GM21360 (cell line): ENCODE measurements around the gene DLD.
A peak's percentile ranks its signal among the peaks of the same experiment; 100 is the strongest.
"Not testable (repeated sequence)": the region's sequence is repeated elsewhere in the genome, so short reads cannot be mapped to it uniquely, and the experiment has no call there.

Experiments used
- ATAC-seq: cut with Tn5 transposase; IDR thresholded peaks from one replicate; pipeline ENCODE4 v1.9.1; 2021; ENCODE audit warnings: mild to moderate bottlenecking, moderate library complexity; ENCODE audit not compliant: unreplicated experiment

DLD gene

DNA sequence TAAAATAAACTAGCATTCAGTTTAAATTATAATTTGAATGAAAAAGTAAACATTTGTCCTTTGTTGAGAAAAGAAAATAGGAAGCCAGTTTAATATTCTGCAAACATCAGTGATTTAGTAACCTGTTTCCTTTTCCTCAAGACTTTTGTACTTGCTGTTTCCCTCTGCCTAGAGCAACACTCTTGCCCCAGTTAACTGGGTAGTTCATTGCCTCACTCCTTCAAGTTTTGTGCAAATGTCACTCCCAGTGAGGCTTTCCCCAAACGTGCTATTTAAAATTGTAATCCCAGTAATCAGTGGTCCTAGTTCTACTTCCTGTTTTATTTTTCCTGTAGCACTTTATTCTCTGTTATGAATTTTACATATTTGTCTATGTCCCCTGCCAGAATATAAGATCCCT is 23.8 kb downstream of the DLD start:
- no peak for ATAC-seq

GRCh38 chr7:107915541-107915940 is 24.6 kb downstream of the DLD start:
- no peak for ATAC-seq

DNA sequence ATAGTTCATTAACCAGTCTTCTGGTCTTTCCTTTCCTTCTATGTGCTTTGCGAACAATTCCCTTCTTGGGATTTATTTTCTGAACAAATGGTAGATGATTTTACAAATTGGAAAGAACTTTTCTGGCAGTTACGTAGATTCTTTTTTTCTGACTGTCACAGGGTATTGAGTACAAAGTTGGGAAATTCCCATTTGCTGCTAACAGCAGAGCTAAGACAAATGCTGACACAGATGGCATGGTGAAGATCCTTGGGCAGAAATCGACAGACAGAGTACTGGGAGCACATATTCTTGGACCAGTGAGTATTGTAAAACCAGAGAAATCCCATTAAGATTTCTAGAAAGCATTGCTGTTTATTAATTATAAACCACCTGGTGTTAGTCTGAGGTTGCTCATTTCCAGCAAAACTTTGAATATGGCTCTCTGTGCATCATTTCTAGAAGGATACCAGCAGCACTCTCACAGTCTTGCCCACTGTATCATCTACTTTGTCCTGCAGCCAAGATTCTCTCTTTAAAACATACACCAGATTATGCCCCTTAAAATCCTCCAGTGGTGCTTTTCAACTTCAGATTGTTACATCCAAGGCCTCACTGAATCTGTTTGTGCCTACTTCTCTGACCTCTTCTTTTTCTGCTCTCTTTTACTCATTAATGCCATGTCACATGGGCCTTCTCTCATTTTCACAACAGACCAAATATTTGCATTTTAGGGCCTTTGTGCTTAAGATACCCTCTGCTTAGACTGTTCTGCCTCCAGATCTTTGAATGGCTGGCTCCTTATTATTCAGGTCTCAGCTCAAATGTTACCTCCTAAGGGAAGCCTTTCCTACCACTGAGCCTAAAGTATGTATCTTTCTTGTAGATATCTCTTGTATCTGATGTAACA is 27.0 kb downstream of the DLD start:
- peak; percentile 67 for ATAC-seq

DNA sequence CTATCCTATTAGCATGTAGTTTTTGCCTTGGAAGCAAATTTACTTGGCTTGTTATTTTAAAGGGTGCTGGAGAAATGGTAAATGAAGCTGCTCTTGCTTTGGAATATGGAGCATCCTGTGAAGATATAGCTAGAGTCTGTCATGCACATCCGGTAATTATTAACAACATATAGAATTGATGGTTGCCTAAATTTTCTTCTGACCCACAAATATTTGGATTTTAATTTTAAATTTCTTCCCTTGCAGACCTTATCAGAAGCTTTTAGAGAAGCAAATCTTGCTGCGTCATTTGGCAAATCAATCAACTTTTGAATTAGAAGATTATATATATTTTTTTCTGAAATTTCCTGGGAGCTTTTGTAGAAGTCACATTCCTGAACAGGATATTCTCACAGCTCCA is 28.0 kb downstream of the DLD start:
- no peak for ATAC-seq

GRCh38 chr7:107920048-107920772 is 29.2 kb downstream of the DLD start:
- no peak for ATAC-seq

DNA sequence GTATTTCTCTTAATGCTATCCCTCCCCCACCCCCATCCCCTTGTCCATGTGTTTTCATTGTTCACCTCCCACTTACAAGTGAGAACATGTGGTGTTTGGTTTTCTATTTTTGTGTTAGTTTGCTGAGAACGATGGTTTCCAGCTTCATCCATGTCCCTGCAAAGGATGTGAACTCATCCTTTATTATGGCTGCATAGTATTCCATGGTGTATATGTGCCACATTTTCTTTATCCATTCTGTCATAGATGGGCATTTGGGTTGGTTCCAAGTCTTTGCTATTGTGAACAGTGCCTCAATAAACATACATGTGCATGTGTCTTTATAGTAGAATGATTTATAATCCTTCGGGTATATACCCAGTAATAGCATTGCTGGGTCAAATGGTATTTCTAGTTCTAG is 30.8 kb downstream of the DLD start:
- ATAC-seq = not testable (repeated sequence)

DNA sequence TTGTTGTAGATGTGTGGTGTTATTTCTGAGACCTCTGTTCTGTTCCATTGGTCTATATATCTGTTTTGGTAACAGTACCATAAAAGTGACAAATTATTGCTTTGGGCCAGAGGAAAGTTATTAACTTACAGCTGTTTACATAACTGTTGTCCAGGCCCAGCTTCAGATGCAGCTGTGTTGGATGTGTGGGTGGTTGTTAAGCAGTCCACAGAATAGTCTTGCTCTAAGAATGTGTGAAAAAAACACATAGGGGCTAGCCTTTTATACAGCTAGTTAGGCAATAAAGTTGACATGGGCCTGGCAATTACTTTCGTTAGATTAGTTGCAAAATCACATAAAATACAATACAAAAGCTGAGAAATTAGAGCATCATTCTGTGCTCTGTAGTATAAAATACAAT is 31.9 kb downstream of the DLD start:
- no peak for ATAC-seq

DNA sequence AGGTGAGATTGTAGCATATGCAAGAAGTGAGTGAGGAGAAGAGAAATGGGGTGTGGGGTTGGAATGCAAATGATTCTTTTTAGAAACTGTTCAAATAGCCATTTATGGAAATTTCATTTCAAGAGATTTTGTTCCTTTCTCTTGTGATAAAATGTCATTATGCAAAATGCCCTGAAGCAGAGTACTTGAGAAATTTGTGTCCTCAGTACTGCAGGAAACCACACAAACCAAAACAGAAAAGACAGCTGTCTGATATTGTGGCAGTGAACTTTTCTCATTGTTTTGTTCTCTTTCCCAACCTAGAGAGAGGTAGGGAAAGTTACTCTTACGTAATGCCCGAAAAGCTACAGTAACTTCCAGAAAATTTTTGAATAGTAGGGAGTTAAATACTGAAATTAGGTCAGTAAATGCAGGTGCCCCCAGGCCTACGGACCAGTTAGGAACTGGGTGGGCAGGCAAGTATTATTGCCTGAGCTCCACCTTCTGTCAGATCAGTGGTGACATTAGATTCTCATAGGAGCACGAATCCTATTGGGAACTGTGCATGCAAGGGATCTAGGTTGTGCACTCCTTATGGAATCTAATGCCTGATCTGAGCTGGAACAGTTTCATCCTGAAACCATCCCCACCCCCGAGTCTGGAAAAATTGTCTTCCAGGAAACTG is 34.0 kb downstream of the DLD start:
- ATAC-seq = peak; percentile 85

DNA sequence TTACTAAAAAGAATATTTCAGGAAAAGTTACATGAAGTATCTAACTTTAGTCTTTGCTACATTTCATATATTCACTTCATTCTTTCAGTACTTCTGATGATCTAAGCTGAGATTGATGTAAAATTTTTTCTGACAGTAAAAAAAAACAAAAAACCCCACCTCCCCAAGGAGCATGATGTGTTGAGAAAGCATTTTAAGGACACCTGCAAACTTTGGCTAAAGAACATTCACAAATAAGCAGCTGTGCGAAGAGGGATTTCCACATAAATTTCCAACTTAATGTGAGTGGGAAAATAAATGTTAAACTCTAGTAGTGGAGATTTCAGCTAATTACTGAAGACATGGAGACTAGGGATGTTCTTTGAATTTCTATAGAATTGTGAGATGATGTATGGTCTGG is 35.5 kb downstream of the DLD start:
- ATAC-seq = no peak

DNA sequence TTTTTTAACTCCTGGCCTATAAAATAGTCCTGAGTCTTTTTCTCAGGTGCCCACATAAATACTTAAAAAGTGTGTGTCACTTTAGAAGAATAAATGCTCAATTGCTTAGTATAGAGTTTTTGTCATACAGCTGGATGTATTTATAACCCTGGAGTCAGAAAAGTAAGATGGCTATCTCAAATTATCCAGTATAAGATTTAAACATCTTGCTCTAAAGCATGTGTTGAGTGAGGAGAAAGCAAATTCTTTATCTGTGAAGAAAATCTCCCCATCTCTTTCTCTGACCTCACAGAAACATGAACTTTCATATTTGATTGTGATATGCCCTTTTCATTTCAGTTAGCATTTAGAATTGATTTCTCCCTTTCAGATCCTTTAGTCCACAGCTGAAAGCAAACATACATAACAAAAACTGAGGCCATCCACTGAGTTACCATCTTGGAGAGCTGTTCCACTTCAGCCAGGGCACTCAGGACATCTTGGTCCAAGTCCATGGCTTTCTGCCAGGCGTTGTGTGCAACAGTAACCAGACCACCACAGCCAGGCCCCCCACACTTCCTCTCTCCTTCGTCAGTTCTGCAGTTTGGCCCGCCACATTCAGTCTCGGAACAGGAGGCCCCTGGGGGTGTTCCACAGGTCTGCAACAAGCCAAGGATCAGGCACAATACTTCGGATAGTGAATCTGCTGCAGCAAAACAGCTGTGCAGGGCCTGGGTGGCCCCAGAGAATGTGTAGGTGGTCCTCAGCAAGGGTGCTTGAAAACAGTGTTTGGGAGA is 40.9 kb downstream of the DLD start:
- no peak for ATAC-seq

- ATAC-seq = no peak
Observed at GRCh38 chr7:107932805-107933204, 41.8 kb downstream of the DLD start.

DNA sequence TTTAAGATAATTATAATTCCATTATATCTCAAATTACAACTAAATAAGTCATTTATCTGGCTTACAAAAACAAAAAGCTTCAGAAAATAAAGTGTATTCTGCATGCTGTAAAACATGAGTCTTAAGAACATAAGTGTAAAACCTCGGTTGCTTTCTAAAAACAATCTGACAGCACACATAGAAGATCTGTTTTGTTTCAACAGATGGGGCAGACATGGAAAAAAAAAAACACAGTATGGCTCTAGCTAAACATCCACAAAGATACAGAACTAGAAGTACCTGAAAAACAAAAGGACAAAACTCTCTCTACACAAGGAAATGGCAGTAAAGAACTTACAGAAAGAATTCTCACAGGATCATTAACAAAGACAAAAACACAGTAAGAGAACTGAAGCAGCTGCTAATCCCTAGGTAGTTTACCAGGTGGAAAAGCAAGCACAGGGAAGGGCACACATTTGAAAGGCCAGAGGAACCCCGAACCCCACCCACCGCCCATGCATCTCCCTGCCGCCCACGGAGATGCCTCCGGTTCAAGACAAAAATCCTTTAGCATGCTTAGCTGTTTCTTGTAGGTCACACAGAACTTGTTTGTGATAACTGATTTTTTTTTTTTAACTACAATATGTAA is 42.5 kb downstream of the DLD start:
- ATAC-seq = no peak

- ATAC-seq = no peak
Observed at GRCh38 chr7:107934991-107935770, 44.2 kb downstream of the DLD start.

GRCh38 chr7:107936312-107936711 is 45.3 kb downstream of the DLD start:
- no peak for ATAC-seq

DNA sequence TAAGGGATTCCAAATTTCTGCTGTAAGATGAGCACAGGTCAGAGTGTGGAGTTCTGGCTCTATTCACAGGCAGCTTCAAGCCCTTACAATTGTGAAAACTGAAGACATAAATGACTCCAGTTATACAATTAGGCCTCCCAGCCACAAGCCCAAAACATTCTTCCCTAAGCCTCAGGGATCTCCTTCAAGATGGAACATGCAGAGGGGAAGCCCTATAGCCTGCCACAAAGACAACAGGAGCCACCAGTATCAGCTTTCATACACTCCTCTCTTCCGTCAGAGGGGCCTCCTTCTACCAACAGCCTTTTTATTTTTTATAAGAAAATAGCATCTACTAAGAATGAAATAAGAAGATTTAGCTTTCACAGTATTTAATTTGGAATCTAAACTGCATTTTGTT is 46.5 kb downstream of the DLD start:
- ATAC-seq = no peak

DNA sequence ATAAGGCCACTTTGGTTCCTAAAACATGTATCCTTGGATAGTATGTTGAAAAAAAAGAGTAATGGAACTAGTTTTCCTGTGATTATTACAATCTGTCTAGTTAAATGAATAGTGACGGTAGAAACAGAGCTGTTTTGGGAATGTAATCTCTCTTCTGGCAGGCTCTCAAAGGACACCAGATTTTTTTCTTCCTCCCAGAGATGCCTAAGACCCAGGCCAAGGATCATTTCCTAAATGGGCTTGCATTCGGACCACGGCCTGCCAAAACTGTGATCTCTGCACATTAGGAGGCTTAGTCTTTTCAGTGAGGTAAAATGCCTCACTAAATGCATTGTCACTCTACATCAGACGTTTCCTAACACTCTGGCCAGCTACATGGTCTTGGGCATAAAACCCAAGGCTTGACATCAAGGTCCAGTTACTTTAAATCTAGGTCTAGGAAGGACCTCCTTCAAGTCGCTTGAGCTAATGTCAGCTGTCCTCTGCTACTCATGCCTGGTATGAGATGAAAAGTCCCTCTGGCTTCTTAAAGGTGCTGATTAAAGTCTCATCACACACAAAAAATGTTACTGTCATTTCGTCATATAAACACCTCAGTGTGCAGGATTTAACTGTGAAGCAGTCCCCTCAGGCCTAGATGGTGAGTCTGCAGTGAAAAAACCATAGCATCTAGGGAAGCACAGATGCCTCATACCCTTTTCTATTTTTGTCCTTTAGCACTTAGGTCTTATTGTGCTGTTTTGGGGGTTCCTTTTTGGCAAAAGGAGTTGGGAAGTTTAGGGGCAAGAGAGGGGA is 47.7 kb downstream of the DLD start:
- ATAC-seq = no peak

- ATAC-seq = no peak
Observed at GRCh38 chr7:107939573-107940489, 48.8 kb downstream of the DLD start.

DNA sequence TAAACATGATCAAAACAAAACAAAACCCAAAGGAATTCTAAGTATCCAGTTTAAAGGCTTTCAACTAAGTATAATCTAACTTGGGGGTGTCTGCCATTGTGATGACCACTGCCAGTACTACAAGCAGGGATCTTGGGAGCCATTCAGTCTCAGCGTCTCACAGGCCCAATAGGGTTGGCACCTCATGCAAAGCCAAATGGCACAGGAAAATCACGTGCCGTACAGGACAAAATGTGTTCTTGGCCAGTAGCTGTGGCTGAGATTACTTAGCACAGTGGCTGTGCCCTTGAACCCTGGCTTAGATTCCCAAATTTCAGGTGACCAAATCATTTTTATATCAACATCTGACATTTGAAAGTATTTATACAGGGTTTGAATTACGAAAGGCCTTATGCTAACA is 50.0 kb downstream of the DLD start:
- ATAC-seq = no peak
